Heart right ventricle (tissue), 16 donors: ENCODE measurements around the gene HMGN1. TPM values are rescaled to one million over a fixed set of nuclear protein-coding genes. Genes with fewer than 3 reads are reported as not detected.

Source experiments
- ATAC-seq, 8 donors: fragments of 200-7000 bp; cut with Tn5 transposase; one replicate each; pipeline ENCODE4 v1.9.1; 2020; ENCODE audit warnings: mild to moderate bottlenecking in 8 of 8, moderate library complexity in 8 of 8, moderate number of reproducible peaks in 1 of 8
- DNase-seq, 2 donors: peaks; one replicate each; pipeline ENCODE4 v3.0.0-alpha.2; 2020
- H3K27ac ChIP-seq, 10 donors: fragments of 200-600 bp; sonication (generic) in 2 of 10; one replicate each; pipeline versions ENCODE4 v1.5.0 to v1.8.0; 2020 to 2022; ENCODE audit warnings: mild to moderate bottlenecking in 3 of 10
- H3K27me3 ChIP-seq, 7 donors: fragments of 200-600 bp; one replicate each; pipeline ENCODE4 v1.8.0; 2021 to 2022; ENCODE audit warnings: mild to moderate bottlenecking in 2 of 7
- H3K36me3 ChIP-seq, 9 donors: fragments of 200-600 bp; sonication (generic) in 1 of 9; one replicate each; pipeline versions ENCODE4 v1.5.0 to v1.8.0; 2020 to 2022; ENCODE audit warnings: mild to moderate bottlenecking in 2 of 9
- H3K4me1 ChIP-seq, 9 donors: fragments of 200-600 bp; sonication (generic) in 1 of 9; one replicate each; pipeline versions ENCODE4 v1.5.0 to v1.8.0; 2020 to 2022; ENCODE audit warnings: mild to moderate bottlenecking in 4 of 9
- H3K4me3 ChIP-seq, 10 donors: fragments of 200-600 bp; sonication (generic) in 2 of 10; one replicate each; pipeline versions ENCODE4 v1.5.0 to v1.8.0; 2020 to 2022; ENCODE audit warnings: mild to moderate bottlenecking in 7 of 10, moderate library complexity in 2 of 10
- H3K9me3 ChIP-seq, 11 donors: fragments of 200-600 bp in 10 of 11; sonication (generic) in 2 of 11; one replicate each; pipeline versions ENCODE4 v1.5.0 to v1.8.0; 2013 to 2022; ENCODE audit warnings: mild to moderate bottlenecking in 2 of 11, control low read depth in 1 of 11, moderate library complexity in 1 of 11
- WGBS, 2 donors: extraction: QIAGEN DNeasy Blood & Tissue Kit; methylation state at CpG; one replicate each; pipeline ENCODE4 v1.1.7; 2013; ENCODE audit warnings: inconsistent platforms in 1 of 2; 5-methylcytosine and 5-hydroxymethylcytosine counted together
- intact Hi-C, 10 donors: fragments of 100-400 bp; cut with DNase I; formaldehyde crosslinking; loops; one replicate each; pipeline versions ENCODE4 v1.11.1 to v1.14.2; 2022
- polyA plus RNA-seq, 2 donors: library from polyadenylated mRNA; stranded (reverse); fragments of 200-250 nt; gene quantifications; one replicate each; pipeline ENCODE4 v1.2.3, GENCODE V29; 2013
- total RNA-seq, 10 donors: library from RNA; stranded (reverse); fragmentation: NEBNext Ultra II Directional in 3 of 10; extraction: Animal tissue kit (Norgen Biotek cat#: 25700) in 3 of 10; gene quantifications; one replicate each; pipeline versions ENCODE4 v1.2.1 to v1.2.4, GENCODE V29; 2021 to 2023
- TF ChIP-seq, protein P1 (sequence below), 9 donors: fragments of 200-600 bp; sonication (generic) in 2 of 9; IDR thresholded peaks; one replicate each; pipeline versions ENCODE4 v1.5.0 to v1.8.0; 2021 to 2022; ENCODE audit warnings: antibody characterized with exemption in 9 of 9, mild to moderate bottlenecking in 5 of 9, moderate library complexity in 1 of 9
- donor health status: Arrhythmogenic right ventricular cardiomyopathy.
- donor health status: ischemic (EF 13 %, LVEDD 7.1; RV severe dilation, severe dysfunction).
- donor health status: healthy with polysubstance abuse.
- donor health status: DM: no; HTN: yes; CAD: no.
- donor health status: DM: no; HTN: no; CAD: no.
- donor health status: ischemic (EF 25% LVEDD 6.9; RV normal size, moderate dysfunction).
- donor health status: ischemic (EF 25% LVEDD 5.7; RV mildly dilated, moderate dysfunction).
- donor health status: healthy.
- donor health status: DM: yes; HTN: yes; CAD: no.
- donor health status: Ischemic cardiomyopathy.
- donor health status: ischemic (EF 35%, LVEDD 5.7; RV mildly dilated, moderate dysfunction).
- donor health status: nonischemic (EF 11% LVEDD 7.7; RV severe dilation, severe dysfunction).
- donor health status: DM: yes; HTN: yes; CAD: no.
- donor health status: PGD.
- donor health status: ischemic (EF 29% LVEDD 5.4; RV normal size, mild dysfunction).
- donor health status: nonischemic (EF 23%, LVEDD 6.1; RV moderate dilation, normal function).

The HMGN1 gene
- total and polyA plus RNA-seq, 12 donors: 46.2 to 79.0 (median 59.3) TPM

DNA sequence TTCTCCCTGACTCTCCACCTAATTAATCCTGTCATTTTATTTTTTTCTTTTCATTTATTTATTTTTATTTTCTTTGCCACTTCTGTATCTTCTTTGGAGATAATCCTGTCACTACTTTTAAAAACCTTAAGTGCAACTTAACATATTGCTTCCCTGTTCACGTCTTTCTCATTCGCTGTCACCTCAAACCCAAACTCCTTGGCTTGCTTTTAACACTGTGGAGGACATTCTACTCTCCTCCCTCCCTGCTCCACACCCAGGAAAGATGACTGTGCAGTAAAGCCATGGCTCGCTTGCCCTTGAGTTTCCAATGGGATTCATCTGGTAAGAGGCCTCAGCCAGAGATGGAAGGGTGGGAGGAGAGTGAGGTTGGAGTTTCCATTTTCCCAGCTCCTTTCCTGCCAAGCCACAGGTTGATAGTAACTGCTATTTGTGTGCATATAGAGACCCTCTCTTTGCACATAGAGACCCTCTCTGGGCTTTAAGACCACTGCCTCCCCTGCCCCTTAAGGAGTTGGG is 29.0 kb downstream of the HMGN1 start:
- H3K4me1 ChIP-seq: peaks cover 0 to 25% (median 12%) of the 10 kb centered on the region in 9 donors

GRCh38 chr21:39319251-39319756 is 29.6 kb downstream of the HMGN1 start:
- TF ChIP-seq, protein P1, sequence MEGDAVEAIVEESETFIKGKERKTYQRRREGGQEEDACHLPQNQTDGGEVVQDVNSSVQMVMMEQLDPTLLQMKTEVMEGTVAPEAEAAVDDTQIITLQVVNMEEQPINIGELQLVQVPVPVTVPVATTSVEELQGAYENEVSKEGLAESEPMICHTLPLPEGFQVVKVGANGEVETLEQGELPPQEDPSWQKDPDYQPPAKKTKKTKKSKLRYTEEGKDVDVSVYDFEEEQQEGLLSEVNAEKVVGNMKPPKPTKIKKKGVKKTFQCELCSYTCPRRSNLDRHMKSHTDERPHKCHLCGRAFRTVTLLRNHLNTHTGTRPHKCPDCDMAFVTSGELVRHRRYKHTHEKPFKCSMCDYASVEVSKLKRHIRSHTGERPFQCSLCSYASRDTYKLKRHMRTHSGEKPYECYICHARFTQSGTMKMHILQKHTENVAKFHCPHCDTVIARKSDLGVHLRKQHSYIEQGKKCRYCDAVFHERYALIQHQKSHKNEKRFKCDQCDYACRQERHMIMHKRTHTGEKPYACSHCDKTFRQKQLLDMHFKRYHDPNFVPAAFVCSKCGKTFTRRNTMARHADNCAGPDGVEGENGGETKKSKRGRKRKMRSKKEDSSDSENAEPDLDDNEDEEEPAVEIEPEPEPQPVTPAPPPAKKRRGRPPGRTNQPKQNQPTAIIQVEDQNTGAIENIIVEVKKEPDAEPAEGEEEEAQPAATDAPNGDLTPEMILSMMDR (IDR thresholded peaks at IDR 0.05): no peak
- no peaks in the 10 kb centered on the region for H3K27me3 ChIP-seq
- H3K4me1 ChIP-seq: peaks cover 0 to 30% (median 16%) of the 10 kb centered on the region in 9 donors
- intact Hi-C loops: loop anchor here in 3 of 10 donors (10.0 kb wide), 2 partner anchors 65 to 125 kb away; partner anchors contain the start of gene LCA5L (in 2 of the 3)
- H3K4me3 ChIP-seq: no peak overlapping the region
- 35 to 38% methylated on average over 6 of the region's 6 CpGs for WGBS, 2 donors
- DNase-seq (peak; percentile 24 to 56), ATAC-seq (peak; percentile 52 to 80 (median 74))
- peak overlapping the region; percentile 17 to 85 (median 80) for H3K27ac ChIP-seq
- H3K9me3 ChIP-seq: no peaks in the 10 kb centered on the region
- no peaks in the 10 kb centered on the region for H3K36me3 ChIP-seq

More for the DNA sequence above, 29.0 kb downstream of the HMGN1 start:
- peak in 1 of 2 donors; percentile 21 for DNase-seq
- WGBS, 2 donors: 46 to 53% methylated on average over 3 of the region's 3 CpGs
- H3K27ac ChIP-seq: peak overlapping the region; percentile 17 to 85 (median 80)
- no peaks in the 10 kb centered on the region for H3K27me3 ChIP-seq
- H3K36me3 ChIP-seq: no peaks in the 10 kb centered on the region
- intact Hi-C loops: loop anchor here in 3 of 10 donors (10.0 kb wide), 2 partner anchors 65 to 125 kb away; partner anchors contain the start of gene LCA5L (in 2 of the 3)
- H3K4me3 ChIP-seq: no peak overlapping the region
- ATAC-seq: peak; percentile 32 to 79 (median 66)
- TF ChIP-seq, protein P1 (IDR thresholded peaks at IDR 0.05): no peak
- no peaks in the 10 kb centered on the region for H3K9me3 ChIP-seq

DNA sequence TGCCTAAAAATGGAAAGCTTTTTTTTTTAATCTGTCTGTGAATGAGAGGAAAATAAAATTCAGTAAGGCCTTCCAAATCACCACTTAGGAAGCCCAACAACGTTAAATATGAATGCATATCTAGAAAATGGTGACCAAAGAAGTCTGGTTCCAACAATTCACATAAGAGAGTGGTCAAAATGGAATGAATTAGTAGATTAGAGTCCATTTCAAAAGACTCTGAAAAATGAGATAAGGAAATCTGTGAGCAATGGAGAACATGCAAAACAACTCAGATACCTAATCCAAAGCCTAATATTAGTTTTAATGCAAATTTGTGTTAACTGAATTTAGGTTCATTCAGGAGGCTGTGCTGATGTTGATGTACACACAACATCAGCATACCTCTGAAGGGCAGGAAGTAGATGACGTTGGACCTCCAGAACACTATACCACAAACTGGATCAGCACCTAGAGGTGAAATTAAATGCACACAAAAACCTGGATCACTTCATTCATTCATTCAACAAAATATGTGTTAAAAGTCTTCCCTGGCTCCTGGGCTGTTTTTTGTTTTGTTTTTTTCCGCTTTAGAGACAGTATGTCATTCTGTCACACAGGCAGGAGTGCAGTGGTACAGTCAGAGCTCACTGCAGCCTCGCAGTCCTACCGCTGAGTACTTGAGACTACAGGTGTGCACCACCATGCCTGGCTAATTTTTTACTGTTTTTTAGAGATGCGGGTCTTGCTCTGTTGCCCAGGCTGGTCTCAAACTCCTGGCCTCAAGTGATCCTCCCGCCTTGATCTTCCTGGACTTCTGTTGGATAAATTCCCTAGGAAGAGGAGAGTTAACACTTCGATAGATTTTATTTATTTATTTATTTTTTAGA is 30.6 kb downstream of the HMGN1 start:
- Histone ChIP-seq H3K27ac (peak overlapping the region; percentile 17 to 85 (median 80)), H3K4me1 (peaks cover 0 to 31% (median 16%) of the 10 kb centered on the region in 9 donors), H3K27me3 (no peaks in the 10 kb centered on the region), H3K9me3 (no peaks in the 10 kb centered on the region), H3K4me3 (no peak overlapping the region), H3K36me3 (no peaks in the 10 kb centered on the region)
- WGBS, 2 donors: 78 to 89% methylated on average over 8 of the region's 8 CpGs
- ATAC-seq (no peak), DNase-seq (no peak)
- intact Hi-C loops: loop anchor here in 3 of 10 donors (10.0 kb wide), 2 partner anchors 66 to 126 kb away; partner anchors contain the start of gene LCA5L (in 2 of the 3)
- TF ChIP-seq, protein P1 (IDR thresholded peaks at IDR 0.05): no peak
